Measurements from ENCODE around the gene PCDHA8. TPM values are rescaled to one million over a fixed set of nuclear protein-coding genes. Genes with fewer than 3 reads are reported as not detected.

Gene PCDHA8
- total and polyA plus RNA-seq, 10 donors, result 0.11 to 0.52 (median 0.25) TPM; not detected in 5

DNA sequence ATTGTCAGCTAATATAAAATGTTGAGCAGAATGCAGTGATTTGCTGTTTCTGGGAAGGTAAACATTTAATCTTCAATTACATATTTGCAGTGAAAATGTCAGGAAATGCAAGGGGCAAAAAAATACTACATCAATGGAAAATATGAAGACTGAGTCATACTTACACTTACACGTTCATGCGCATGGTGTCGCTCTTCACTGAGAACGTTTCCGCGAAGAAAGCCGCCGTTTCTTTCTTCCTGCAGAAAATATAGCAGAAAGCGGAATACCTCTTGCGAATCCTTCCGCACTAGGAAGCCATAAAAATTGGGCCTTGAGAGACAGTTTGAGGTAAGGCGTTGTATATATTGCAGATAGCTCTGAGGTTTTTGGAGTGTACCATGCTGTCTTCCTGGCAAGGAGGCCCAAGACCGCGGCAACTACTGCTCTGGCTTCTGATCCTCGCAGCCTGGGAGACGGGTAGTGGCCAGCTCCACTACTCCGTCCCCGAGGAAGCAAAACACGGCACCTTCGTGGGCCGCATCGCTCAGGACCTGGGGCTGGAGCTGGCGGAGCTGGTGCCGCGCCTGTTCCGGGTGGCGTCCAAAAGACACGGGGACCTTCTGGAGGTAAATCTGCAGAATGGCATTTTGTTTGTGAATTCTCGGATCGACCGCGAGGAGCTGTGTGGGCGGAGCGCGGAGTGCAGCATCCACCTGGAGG, 41.1 kb downstream of the PCDHA8 start, which contains the start of gene PCDHA13:
Gene PCDHA13, plus strand, starts transcription at position 236 of the 702 bp plus-strand sequence. Its CDS starts 145 bp downstream, at position 381.
- intact Hi-C loops (cut with DNase I; ENCODE audit: low total_unique reads), result no loop called here

DNA sequence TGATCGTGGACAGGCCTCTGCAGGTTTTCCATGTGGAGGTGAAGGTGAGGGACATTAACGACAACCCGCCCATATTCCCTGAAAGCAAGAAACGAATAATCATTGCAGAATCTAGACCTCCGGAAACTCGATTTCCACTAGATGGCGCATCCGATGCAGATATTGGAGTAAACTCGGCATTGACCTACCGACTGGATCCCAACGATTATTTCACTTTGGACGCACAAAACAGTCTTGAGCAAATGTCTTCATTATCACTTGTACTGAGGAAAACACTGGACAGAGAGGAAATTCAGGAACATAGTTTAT, 41.6 kb downstream of the PCDHA8 start:
- H3K4me1 ChIP-seq, result no peaks in the 10 kb centered on the region
- no peak for DNase-seq
- H3K9me3 ChIP-seq, result peaks cover 0 to 71% (median 29%) of the 10 kb centered on the region in 8 donors
- intact Hi-C loops (cut with DNase I; ENCODE audit: low total_unique reads), result no loop called here
- H3K27ac ChIP-seq, result no peak overlapping the region
- H3K4me3 ChIP-seq, result peak overlapping the region in 6 of 8 donors; percentile 3 to 53 (median 14)
- no peaks in the 10 kb centered on the region for H3K36me3 ChIP-seq
- H3K27me3 ChIP-seq (replicated peaks in 1 of 7), result peaks cover 0 to 80% (median 3%) of the 10 kb centered on the region in 7 donors
- no peak for TF ChIP-seq POLR2AphosphoS5 (IDR thresholded peaks at IDR 0.05)
- TF ChIP-seq, protein P1, sequence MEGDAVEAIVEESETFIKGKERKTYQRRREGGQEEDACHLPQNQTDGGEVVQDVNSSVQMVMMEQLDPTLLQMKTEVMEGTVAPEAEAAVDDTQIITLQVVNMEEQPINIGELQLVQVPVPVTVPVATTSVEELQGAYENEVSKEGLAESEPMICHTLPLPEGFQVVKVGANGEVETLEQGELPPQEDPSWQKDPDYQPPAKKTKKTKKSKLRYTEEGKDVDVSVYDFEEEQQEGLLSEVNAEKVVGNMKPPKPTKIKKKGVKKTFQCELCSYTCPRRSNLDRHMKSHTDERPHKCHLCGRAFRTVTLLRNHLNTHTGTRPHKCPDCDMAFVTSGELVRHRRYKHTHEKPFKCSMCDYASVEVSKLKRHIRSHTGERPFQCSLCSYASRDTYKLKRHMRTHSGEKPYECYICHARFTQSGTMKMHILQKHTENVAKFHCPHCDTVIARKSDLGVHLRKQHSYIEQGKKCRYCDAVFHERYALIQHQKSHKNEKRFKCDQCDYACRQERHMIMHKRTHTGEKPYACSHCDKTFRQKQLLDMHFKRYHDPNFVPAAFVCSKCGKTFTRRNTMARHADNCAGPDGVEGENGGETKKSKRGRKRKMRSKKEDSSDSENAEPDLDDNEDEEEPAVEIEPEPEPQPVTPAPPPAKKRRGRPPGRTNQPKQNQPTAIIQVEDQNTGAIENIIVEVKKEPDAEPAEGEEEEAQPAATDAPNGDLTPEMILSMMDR (IDR thresholded peaks at IDR 0.05 in 8 of 11, conservative IDR thresholded peaks at IDR 0.05 in 3 of 11), result no peak
- TF ChIP-seq POLR2A (IDR thresholded peaks at IDR 0.05), result no peak
- 16 to 27% (median 21%) methylated on average over 12 of the region's 12 CpGs for WGBS, 5 donors

More for the DNA sequence above, 41.1 kb downstream of the PCDHA8 start, which contains the start of gene PCDHA13:
- Histone ChIP-seq H3K27ac (no peak within 1 kb of the TSS), H3K4me3 (peak within 1 kb of the TSS in 6 of 8 donors; percentile 3 to 53 (median 14)), H3K27me3 (replicated peaks in 1 of 7) (peaks cover 0 to 81% (median 5%) of the 10 kb centered on the region in 7 donors), H3K36me3 (no peaks in the 10 kb centered on the region), H3K9me3 (peaks cover 0 to 76% (median 34%) of the 10 kb centered on the region in 8 donors), H3K4me1 (no peaks in the 10 kb centered on the region)
- TF ChIP-seq POLR2AphosphoS5 (IDR thresholded peaks at IDR 0.05) (no peak), POLR2A (IDR thresholded peaks at IDR 0.05) (no peak)
- TF ChIP-seq, protein P1 (IDR thresholded peaks at IDR 0.05 in 8 of 11, conservative IDR thresholded peaks at IDR 0.05 in 3 of 11), result peak in 2 of 11 experiments; percentile 20 to 32
- no peak for DNase-seq
- WGBS, 5 donors, result 15 to 26% (median 20%) methylated on average over 25 to 35 of the region's 35 CpGs

DNA sequence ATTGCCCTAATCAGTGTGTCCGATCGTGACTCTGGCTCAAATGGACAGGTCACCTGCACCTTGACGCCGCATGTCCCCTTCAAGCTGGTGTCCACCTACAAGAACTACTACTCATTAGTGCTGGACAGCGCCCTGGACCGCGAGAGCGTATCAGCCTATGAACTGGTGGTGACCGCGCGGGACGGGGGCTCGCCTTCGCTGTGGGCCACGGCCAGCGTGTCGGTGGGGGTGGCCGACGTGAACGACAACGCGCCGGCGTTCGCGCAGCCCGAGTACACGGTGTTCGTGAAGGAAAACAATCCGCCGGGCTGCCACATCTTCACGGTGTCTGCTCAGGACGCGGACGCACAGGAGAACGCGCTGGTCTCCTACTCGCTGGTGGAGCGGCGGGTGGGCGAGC, 42.4 kb downstream of the PCDHA8 start:
- no peaks in the 10 kb centered on the region for H3K36me3 ChIP-seq
- intact Hi-C loops (cut with DNase I; ENCODE audit: low total_unique reads), result no loop called here
- peaks cover 0 to 73% (median 3%) of the 10 kb centered on the region in 7 donors for H3K27me3 ChIP-seq (replicated peaks in 1 of 7)
- WGBS, 5 donors, result 40 to 82% (median 57%) methylated on average over 4 to 41 of the region's 41 CpGs
- H3K4me1 ChIP-seq, result no peaks in the 10 kb centered on the region
- TF ChIP-seq, protein P1 (IDR thresholded peaks at IDR 0.05 in 8 of 11, conservative IDR thresholded peaks at IDR 0.05 in 3 of 11), result no peak
- TF ChIP-seq POLR2A (IDR thresholded peaks at IDR 0.05) (no peak), POLR2AphosphoS5 (IDR thresholded peaks at IDR 0.05) (no peak)
- peaks cover 0 to 63% (median 27%) of the 10 kb centered on the region in 8 donors for H3K9me3 ChIP-seq
- DNase-seq, result no peak
- no peak overlapping the region for H3K27ac ChIP-seq
- H3K4me3 ChIP-seq, result no peak overlapping the region

DNA sequence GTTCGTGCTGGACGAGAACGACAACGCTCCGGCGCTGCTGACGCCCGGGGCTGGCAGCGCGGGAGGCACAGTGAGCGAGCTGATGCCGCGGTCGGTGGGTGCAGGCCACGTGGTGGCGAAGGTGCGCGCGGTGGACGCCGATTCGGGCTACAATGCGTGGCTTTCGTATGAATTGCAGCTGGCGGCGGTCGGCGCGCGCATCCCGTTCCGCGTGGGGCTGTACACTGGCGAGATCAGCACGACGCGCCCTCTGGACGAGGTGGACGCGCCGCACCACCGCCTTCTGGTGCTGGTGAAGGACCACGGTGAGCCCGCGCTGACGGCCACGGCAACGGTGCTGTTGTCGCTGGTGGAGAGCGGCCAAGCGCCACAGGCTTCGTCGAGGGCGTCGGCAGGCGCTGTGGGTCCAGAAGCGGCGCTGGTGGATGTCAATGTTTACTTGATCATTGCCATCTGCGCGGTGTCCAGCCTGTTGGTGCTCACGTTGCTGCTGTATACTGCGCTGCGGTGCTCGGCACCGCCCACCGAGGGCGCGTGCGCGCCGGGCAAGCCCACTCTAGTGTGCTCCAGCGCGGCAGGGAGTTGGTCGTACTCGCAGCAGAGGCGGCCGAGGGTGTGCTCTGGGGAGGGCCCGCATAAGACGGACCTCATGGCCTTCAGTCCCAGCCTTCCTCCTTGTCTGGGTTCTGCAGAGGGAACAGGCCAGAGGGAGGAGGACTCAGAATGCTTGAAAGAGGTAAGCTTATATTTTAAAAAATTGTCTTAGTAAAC, 43.1 kb downstream of the PCDHA8 start:
- H3K27me3 ChIP-seq (replicated peaks in 1 of 7), result peaks cover 0 to 67% (median 3%) of the 10 kb centered on the region in 7 donors
- WGBS, 5 donors, result 42 to 59% (median 52%) methylated on average over 46 to 79 of the region's 79 CpGs
- H3K36me3 ChIP-seq, result no peaks in the 10 kb centered on the region
- no peak overlapping the region for H3K4me3 ChIP-seq
- intact Hi-C loops (cut with DNase I; ENCODE audit: low total_unique reads), result no loop called here
- H3K4me1 ChIP-seq, result no peaks in the 10 kb centered on the region
- TF ChIP-seq POLR2A (IDR thresholded peaks at IDR 0.05) (no peak), POLR2AphosphoS5 (IDR thresholded peaks at IDR 0.05) (no peak)
- TF ChIP-seq, protein P1 (IDR thresholded peaks at IDR 0.05 in 8 of 11, conservative IDR thresholded peaks at IDR 0.05 in 3 of 11), result no peak
- H3K27ac ChIP-seq, result no peak overlapping the region
- peak; percentile 61 for DNase-seq
- peaks cover 0 to 56% (median 27%) of the 10 kb centered on the region in 8 donors for H3K9me3 ChIP-seq

All from spleen (tissue), 11 donors.